ENCODE measurements around the gene NAB1. TPM values are rescaled to one million over a fixed set of nuclear protein-coding genes. Genes with fewer than 3 reads are reported as not detected.

The NAB1 gene
- total RNA-seq, 1 experiment from 2014 or later = 36.9 TPM

DNA sequence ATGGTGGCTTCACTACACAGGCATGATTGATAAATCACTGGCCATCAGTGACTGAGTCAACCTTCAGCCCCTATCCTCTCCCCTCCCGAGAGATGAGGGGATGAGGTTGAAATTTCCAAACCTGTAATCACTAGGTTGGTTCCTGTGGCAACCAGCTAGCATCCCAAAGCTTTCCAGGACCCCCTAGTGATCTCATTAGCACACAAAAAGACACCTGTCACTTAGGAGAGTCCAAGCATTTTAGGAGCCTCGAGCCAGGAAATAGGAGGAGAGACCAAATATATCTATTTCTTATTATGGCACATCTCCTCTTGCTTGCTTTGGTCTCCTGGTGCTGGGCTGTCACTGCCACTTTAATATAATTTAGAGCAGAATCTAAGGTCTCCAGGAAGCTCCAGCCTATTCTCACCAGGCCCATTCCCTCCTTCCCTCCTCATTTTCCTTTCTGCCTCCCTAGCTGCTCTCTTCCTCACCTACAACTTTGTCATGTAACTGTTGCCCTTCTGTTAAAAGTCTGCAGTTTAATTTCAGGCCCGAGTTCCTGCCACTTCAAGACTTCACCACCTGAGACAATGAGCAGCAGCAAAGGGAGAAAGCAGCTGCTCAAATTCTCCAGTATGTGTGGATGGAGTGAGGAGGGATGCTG, 33.2 kb upstream of the NAB1 start:
- no peaks in the 10 kb centered on the region for H4K20me1 ChIP-seq (ENCODE audit: control insufficient read depth, insufficient read depth, insufficient read length)
- H3T11ph ChIP-seq (ENCODE audit: low read length) = peak overlapping the region; percentile 38
- no peak overlapping the region for H4K8ac ChIP-seq (replicated peaks; ENCODE audit: insufficient read length, low read depth, low read length)
- no peak overlapping the region for H3K9ac ChIP-seq (ENCODE audit: extremely low read depth, insufficient read length, low read length)
- no peak overlapping the region for H4K91ac ChIP-seq (ENCODE audit: insufficient read length, low read depth, low read length)
- no peak overlapping the region for H3K14ac ChIP-seq (ENCODE audit: insufficient read depth, low read length)
- H3K18ac ChIP-seq (ENCODE audit: insufficient read length, low read depth, low read length) = peak overlapping the region; percentile 45
- Mint-ChIP-seq H3K27me3 (ENCODE audit: low read depth) (no peaks in the 10 kb centered on the region), H3K9me3 (peaks cover 0 to 4% of the 10 kb centered on the region in 2 experiments; a peak in 3 of 5 replicates), H3K36me3 (ENCODE audit: insufficient read depth in 1 of 3, low read depth in 3 of 3) (peaks cover 0 to 4% (median 2%) of the 10 kb centered on the region in 3 experiments; a peak in 3 of 7 replicates), H3K4me1 (peaks cover 22 to 24% of the 10 kb centered on the region in 2 experiments), H3K27ac (peak overlapping the region; percentile 2 to 84 (median 55); a peak in 5 of 7 replicates), H3K4me3 (no peak overlapping the region; a peak in 1 of 5 replicates)
- TF ChIP-seq, protein P1, sequence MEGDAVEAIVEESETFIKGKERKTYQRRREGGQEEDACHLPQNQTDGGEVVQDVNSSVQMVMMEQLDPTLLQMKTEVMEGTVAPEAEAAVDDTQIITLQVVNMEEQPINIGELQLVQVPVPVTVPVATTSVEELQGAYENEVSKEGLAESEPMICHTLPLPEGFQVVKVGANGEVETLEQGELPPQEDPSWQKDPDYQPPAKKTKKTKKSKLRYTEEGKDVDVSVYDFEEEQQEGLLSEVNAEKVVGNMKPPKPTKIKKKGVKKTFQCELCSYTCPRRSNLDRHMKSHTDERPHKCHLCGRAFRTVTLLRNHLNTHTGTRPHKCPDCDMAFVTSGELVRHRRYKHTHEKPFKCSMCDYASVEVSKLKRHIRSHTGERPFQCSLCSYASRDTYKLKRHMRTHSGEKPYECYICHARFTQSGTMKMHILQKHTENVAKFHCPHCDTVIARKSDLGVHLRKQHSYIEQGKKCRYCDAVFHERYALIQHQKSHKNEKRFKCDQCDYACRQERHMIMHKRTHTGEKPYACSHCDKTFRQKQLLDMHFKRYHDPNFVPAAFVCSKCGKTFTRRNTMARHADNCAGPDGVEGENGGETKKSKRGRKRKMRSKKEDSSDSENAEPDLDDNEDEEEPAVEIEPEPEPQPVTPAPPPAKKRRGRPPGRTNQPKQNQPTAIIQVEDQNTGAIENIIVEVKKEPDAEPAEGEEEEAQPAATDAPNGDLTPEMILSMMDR (conservative IDR thresholded peaks at IDR 0.05) = no peak
- H3K4ac ChIP-seq (ENCODE audit: low read depth, low read length) = no peak overlapping the region
- H3K27me3 ChIP-seq (ENCODE audit: insufficient read depth, low read length) = no peaks in the 10 kb centered on the region
- no peak overlapping the region for H3K23ac ChIP-seq (ENCODE audit: insufficient read length, low read depth, low read length)
- H3K9me3 ChIP-seq (ENCODE audit: control insufficient read depth, low read depth, low read length) = no peaks in the 10 kb centered on the region
- no CpG with 5 or more reads among the region's 3 CpGs for WGBS (ENCODE audit: extremely low coverage, insufficient read length, low lambda C conversion rate)
- H3K23me2 ChIP-seq (ENCODE audit: insufficient read length, low read depth, low read length, poor library complexity, severe bottlenecking) = no peaks in the 10 kb centered on the region
- no peaks in the 10 kb centered on the region for H3K4me1 ChIP-seq (ENCODE audit: insufficient read depth, low read length)
- H2BK12ac ChIP-seq (ENCODE audit: insufficient read length, low read depth, low read length) = no peak overlapping the region
- no peak overlapping the region for H2BK20ac ChIP-seq (ENCODE audit: low read depth, low read length, poor library complexity, severe bottlenecking)
- H2AFZ ChIP-seq (ENCODE audit: low read length) = no peak overlapping the region
- H4K5ac ChIP-seq (ENCODE audit: insufficient read length, low read depth, low read length) = no peak overlapping the region
- H3K79me1 ChIP-seq (ENCODE audit: insufficient read depth, low read depth, low read length, poor library complexity, severe bottlenecking) = no peaks in the 10 kb centered on the region
- no peak overlapping the region for H2BK5ac ChIP-seq (ENCODE audit: insufficient read length, low read length)
- H2AK5ac ChIP-seq (ENCODE audit: insufficient read length, low read length) = no peak overlapping the region
- no peaks in the 10 kb centered on the region for H3K79me2 ChIP-seq (ENCODE audit: insufficient read depth, low read length)
- no peak overlapping the region for H3K4me2 ChIP-seq (ENCODE audit: insufficient read depth, insufficient read length, low read length)
- no peak overlapping the region for H2BK15ac ChIP-seq (ENCODE audit: low read depth, low read length)
- peak; percentile 51 for DNase-seq
- no peak overlapping the region for H3K27ac ChIP-seq (ENCODE audit: insufficient read length, low read depth, low read length)
- no peak overlapping the region for H2BK120ac ChIP-seq (ENCODE audit: low read depth, low read length, poor library complexity, severe bottlenecking)
- no peak overlapping the region for H3K56ac ChIP-seq (ENCODE audit: insufficient read length, low read depth, low read length)
